WTC11 (cell line): ENCODE data around the gene COX14. TPM values are rescaled to one million over a fixed set of nuclear protein-coding genes. Genes with fewer than 3 reads are reported as not detected.

Experiments used
- ATAC-seq: fragments of 200-7000 bp; cut with Tn5 transposase; 2 replicates; pipeline ENCODE4 v1.10.0; 2021; ENCODE audit warnings: mild to moderate bottlenecking, moderate library complexity
- CTCF ChIA-PET: fragments of 300-600 bp; sonication (Branson Sonifier 250); formaldehyde crosslinking; loops from one replicate; lab custom pipeline; 2021; ENCODE audit warnings: antibody characterized with exemption; lab: Charles Lee
- POLR2A ChIA-PET: fragments of 350-600 bp; sonication (Branson Sonifier 250); formaldehyde crosslinking; loops from one replicate; lab custom pipeline; 2021; ENCODE audit warnings: antibody characterized with exemption; lab: Charles Lee
- DNase-seq: peaks from one replicate; pipeline ENCODE4 v3.0.0; 2021; ENCODE audit warnings: low spot score
- H3K27ac Mint-ChIP-seq: 2 replicates; pipeline ENCODE4 v1.8.0; 2021; ENCODE audit warnings: mixed read lengths
- H3K27me3 Mint-ChIP-seq: 2 replicates; pipeline ENCODE4 v1.8.0; 2021; ENCODE audit warnings: low read depth, mild to moderate bottlenecking, moderate library complexity, mixed read lengths
- H3K36me3 Mint-ChIP-seq: 2 replicates; pipeline ENCODE4 v1.8.0; 2021; ENCODE audit warnings: mixed read lengths
- H3K4me1 Mint-ChIP-seq: 2 replicates; pipeline ENCODE4 v1.8.0; 2022; ENCODE audit warnings: mixed read lengths
- H3K4me3 Mint-ChIP-seq: 2 replicates; pipeline ENCODE4 v1.8.0; 2021; ENCODE audit warnings: mild to moderate bottlenecking, moderate library complexity, mixed read lengths
- H3K9me3 Mint-ChIP-seq: 2 replicates; pipeline ENCODE4 v1.8.0; 2021; ENCODE audit warnings: mixed read lengths
- AFF4 ChIP-seq: sonication (generic); formaldehyde crosslinking; IDR thresholded peaks from 2 replicates; pipeline ENCODE4 v1.8.1; 2023; ENCODE audit warnings: mild to moderate bottlenecking, missing genetic modification reagents, borderline replicate concordance
- ATF6 ChIP-seq: sonication (generic); formaldehyde crosslinking; IDR thresholded peaks from 2 replicates; pipeline ENCODE4 v1.8.1; 2023; ENCODE audit warnings: mild to moderate bottlenecking, missing genetic modification reagents
- FOXJ3 ChIP-seq: sonication (generic); formaldehyde crosslinking; IDR thresholded peaks from 2 replicates; pipeline ENCODE4 v1.9.0; 2021; ENCODE audit warnings: missing genetic modification reagents, mild to moderate bottlenecking, borderline replicate concordance
- FOXK1 ChIP-seq: sonication (generic); formaldehyde crosslinking; IDR thresholded peaks from 2 replicates; pipeline ENCODE4 v1.8.0; 2022; ENCODE audit warnings: mild to moderate bottlenecking, moderate library complexity, missing genetic modification reagents
- FOXP1 ChIP-seq: sonication (generic); formaldehyde crosslinking; IDR thresholded peaks from 2 replicates; pipeline ENCODE4 v1.8.0; 2022; ENCODE audit warnings: missing genetic modification reagents, mild to moderate bottlenecking, moderate library complexity, borderline replicate concordance
- FOXP4 ChIP-seq: sonication (generic); formaldehyde crosslinking; IDR thresholded peaks from 2 replicates; pipeline ENCODE4 v1.8.0; 2022; ENCODE audit warnings: mild to moderate bottlenecking, missing genetic modification reagents
- IRF2 ChIP-seq: sonication (generic); formaldehyde crosslinking; IDR thresholded peaks from 2 replicates; pipeline ENCODE4 v1.8.0; 2022; ENCODE audit warnings: low read depth, missing genetic modification reagents, borderline replicate concordance
- JAZF1 ChIP-seq: fragments of 250-450 bp; sonication (Bioruptor Pico); IDR thresholded peaks from 2 replicates; pipeline ENCODE4 v1.9.0; 2021; ENCODE audit warnings: moderate library complexity, mild to moderate bottlenecking, inconsistent platforms
- NR1H2 ChIP-seq: sonication (generic); formaldehyde crosslinking; IDR thresholded peaks from 2 replicates; pipeline ENCODE4 v1.9.0; 2021; ENCODE audit warnings: mild to moderate bottlenecking, moderate library complexity, missing genetic modification reagents
- OVOL2 ChIP-seq: fragments of 250-450 bp; sonication (Bioruptor Pico); IDR thresholded peaks from 2 replicates; pipeline ENCODE4 v1.9.0; 2021; ENCODE audit warnings: mild to moderate bottlenecking, borderline replicate concordance
- TEAD4 ChIP-seq: sonication (generic); formaldehyde crosslinking; IDR thresholded peaks from 2 replicates; pipeline ENCODE4 v1.8.0; 2022; ENCODE audit warnings: mild to moderate bottlenecking, missing genetic modification reagents
- ZNF232 ChIP-seq: sonication (generic); formaldehyde crosslinking; IDR thresholded peaks from 2 replicates; pipeline ENCODE4 v1.8.0; 2022; ENCODE audit warnings: mild to moderate bottlenecking, missing genetic modification reagents
- ZNF317 ChIP-seq: sonication (generic); formaldehyde crosslinking; IDR thresholded peaks from 2 replicates; pipeline ENCODE4 v1.8.1; 2023; ENCODE audit warnings: low read depth, mild to moderate bottlenecking, moderate library complexity, missing genetic modification reagents, borderline replicate concordance
- ZNF423 ChIP-seq: fragments of 250-450 bp; sonication (Bioruptor Pico); IDR thresholded peaks from 2 replicates; pipeline ENCODE4 v2.1.2; 2022; ENCODE audit warnings: mild to moderate bottlenecking, moderate library complexity
- ZNF512 ChIP-seq: sonication (generic); formaldehyde crosslinking; IDR thresholded peaks from 2 replicates; pipeline ENCODE4 v1.8.1; 2022; ENCODE audit warnings: missing genetic modification reagents, borderline replicate concordance
- total RNA-seq: library from RNA; stranded (reverse); gene quantifications from 3 replicates; pipeline ENCODE4 v1.2.3, GENCODE V29; 2021
- TF ChIP-seq, protein P1 (sequence below): sonication (generic); formaldehyde crosslinking; IDR thresholded peaks from 2 replicates; pipeline ENCODE4 v1.8.1; 2022; ENCODE audit warnings: mild to moderate bottlenecking, missing genetic modification reagents, moderate library complexity, borderline replicate concordance
- TF ChIP-seq, protein P2 (sequence below): fragments of 250-450 bp; sonication (Bioruptor Pico); IDR thresholded peaks from 2 replicates; pipeline ENCODE4 v1.9.0; 2021; ENCODE audit warnings: moderate library complexity, mild to moderate bottlenecking, inconsistent platforms, borderline replicate concordance
- TF ChIP-seq, protein P3 (sequence below): sonication (generic); formaldehyde crosslinking; IDR thresholded peaks from 2 replicates; pipeline ENCODE4 v1.8.0; 2022; ENCODE audit warnings: mild to moderate bottlenecking, missing genetic modification reagents
- TF ChIP-seq, protein P4 (sequence below): fragments of 250-450 bp; sonication (Bioruptor Pico); IDR thresholded peaks from 2 replicates; pipeline ENCODE4 v1.8.0; 2021; ENCODE audit warnings: mild to moderate bottlenecking
- TF ChIP-seq, protein P5 (sequence below): sonication (generic); formaldehyde crosslinking; IDR thresholded peaks from 2 replicates; pipeline ENCODE4 v1.8.1; 2023; ENCODE audit warnings: mild to moderate bottlenecking, missing genetic modification reagents, moderate library complexity

COX14 gene
- total RNA-seq, 1 experiment from 2014 or later: 41.4 TPM

DNA sequence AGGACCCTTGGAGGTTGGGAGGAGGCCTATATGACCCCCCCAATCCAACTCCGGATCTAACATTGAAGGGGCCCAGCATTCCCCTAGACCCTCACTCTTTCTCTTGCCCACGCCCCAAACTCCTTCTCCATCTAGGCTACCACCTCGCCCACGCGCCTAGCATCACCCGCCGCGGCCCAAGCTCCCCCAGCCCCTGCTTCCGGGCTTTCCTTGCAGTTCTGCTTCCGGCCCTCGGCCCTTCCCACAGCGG, 54.7 kb downstream of the COX14 start (continued):
- no peak for TF ChIP-seq AFF4 (CRISPR knock-in tag)
- TF ChIP-seq ZNF423 (CRISPR knock-in tag): no peak
- no peak for TF ChIP-seq FOXK1
- TF ChIP-seq, all 79 proteins: peak for 4

- ATAC-seq (peak; percentile 95), DNase-seq (peak; percentile 99)
- peak within 1 kb of the TSS; percentile 100 for H3K27ac Mint-ChIP-seq
- peaks cover 30% of the 10 kb centered on the region for H3K4me1 Mint-ChIP-seq
- H3K4me3 Mint-ChIP-seq: peak within 1 kb of the TSS; percentile 87
- H3K27me3 Mint-ChIP-seq: no peaks in the 10 kb centered on the region
- CTCF ChIA-PET: interaction anchor here (0.6 to 4.2 kb wide), 17 partner anchors 9 to 1163 kb away, joined by 3 to 111 read pairs (median 6); partner anchors contain the start of genes COX14, GPD1 and SMARCD1
- H3K36me3 Mint-ChIP-seq: peaks cover 10% of the 10 kb centered on the region
- H3K9me3 Mint-ChIP-seq: peaks cover 6% of the 10 kb centered on the region
- POLR2A ChIA-PET: interaction anchor here (0.6 to 2.5 kb wide), 13 partner anchors 11 to 453 kb away, joined by 3 to 50 read pairs (median 3); partner anchors contain the start of genes COX14, GPD1, LIMA1 and SMARCD1
- no peak for TF ChIP-seq JAZF1 (CRISPR knock-in tag)
- TF ChIP-seq ATF6 (CRISPR knock-in tag): no peak
- TF ChIP-seq OVOL2 (CRISPR knock-in tag): no peak
- TF ChIP-seq TEAD4: no peak
- 0 out of 2 replicates have a peak, but pooled peaks have one; percentile 20 for TF ChIP-seq FOXP1 (CRISPR knock-in tag)
- TF ChIP-seq, protein P1, sequence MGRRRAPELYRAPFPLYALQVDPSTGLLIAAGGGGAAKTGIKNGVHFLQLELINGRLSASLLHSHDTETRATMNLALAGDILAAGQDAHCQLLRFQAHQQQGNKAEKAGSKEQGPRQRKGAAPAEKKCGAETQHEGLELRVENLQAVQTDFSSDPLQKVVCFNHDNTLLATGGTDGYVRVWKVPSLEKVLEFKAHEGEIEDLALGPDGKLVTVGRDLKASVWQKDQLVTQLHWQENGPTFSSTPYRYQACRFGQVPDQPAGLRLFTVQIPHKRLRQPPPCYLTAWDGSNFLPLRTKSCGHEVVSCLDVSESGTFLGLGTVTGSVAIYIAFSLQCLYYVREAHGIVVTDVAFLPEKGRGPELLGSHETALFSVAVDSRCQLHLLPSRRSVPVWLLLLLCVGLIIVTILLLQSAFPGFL (CRISPR knock-in tag): no peak
- TF ChIP-seq ZNF232 (CRISPR knock-in tag): no peak
- no peak for TF ChIP-seq ZNF317 (CRISPR knock-in tag)
- TF ChIP-seq, protein P2, sequence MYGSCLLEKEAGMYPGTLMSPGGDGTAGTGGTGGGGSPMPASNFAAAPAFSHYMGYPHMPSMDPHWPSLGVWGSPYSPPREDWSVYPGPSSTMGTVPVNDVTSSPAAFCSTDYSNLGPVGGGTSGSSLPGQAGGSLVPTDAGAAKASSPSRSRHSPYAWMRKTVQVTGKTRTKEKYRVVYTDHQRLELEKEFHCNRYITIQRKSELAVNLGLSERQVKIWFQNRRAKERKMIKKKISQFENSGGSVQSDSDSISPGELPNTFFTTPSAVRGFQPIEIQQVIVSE (CRISPR knock-in tag): no peak
- TF ChIP-seq, protein P3, sequence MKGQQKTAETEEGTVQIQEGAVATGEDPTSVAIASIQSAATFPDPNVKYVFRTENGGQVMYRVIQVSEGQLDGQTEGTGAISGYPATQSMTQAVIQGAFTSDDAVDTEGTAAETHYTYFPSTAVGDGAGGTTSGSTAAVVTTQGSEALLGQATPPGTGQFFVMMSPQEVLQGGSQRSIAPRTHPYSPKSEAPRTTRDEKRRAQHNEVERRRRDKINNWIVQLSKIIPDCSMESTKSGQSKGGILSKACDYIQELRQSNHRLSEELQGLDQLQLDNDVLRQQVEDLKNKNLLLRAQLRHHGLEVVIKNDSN (CRISPR knock-in tag): peak; percentile 64; the same call in 1 of the 2 replicates
- no peak for TF ChIP-seq ZNF512 (CRISPR knock-in tag)
- TF ChIP-seq, protein P4, sequence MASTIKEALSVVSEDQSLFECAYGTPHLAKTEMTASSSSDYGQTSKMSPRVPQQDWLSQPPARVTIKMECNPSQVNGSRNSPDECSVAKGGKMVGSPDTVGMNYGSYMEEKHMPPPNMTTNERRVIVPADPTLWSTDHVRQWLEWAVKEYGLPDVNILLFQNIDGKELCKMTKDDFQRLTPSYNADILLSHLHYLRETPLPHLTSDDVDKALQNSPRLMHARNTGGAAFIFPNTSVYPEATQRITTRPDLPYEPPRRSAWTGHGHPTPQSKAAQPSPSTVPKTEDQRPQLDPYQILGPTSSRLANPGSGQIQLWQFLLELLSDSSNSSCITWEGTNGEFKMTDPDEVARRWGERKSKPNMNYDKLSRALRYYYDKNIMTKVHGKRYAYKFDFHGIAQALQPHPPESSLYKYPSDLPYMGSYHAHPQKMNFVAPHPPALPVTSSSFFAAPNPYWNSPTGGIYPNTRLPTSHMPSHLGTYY (CRISPR knock-in tag): no peak
- TF ChIP-seq IRF2 (CRISPR knock-in tag): no peak
- no peak for TF ChIP-seq FOXJ3
- TF ChIP-seq, protein P5, sequence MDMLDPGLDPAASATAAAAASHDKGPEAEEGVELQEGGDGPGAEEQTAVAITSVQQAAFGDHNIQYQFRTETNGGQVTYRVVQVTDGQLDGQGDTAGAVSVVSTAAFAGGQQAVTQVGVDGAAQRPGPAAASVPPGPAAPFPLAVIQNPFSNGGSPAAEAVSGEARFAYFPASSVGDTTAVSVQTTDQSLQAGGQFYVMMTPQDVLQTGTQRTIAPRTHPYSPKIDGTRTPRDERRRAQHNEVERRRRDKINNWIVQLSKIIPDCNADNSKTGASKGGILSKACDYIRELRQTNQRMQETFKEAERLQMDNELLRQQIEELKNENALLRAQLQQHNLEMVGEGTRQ (CRISPR knock-in tag): no peak
- TF ChIP-seq FOXP4 (CRISPR knock-in tag): no peak
- no peak for TF ChIP-seq NR1H2
Observed at GRCh38 chr12:50167049-50167828, 55.2 kb downstream of the COX14 start, which contains the start of gene CERS5. Gene CERS5, minus strand, starts transcription at chr12:50167369. Its CDS starts 72 bp downstream, at chr12:50167297.
